ENCODE measurements around the gene ANKRD63. TPM values are rescaled to one million over a fixed set of nuclear protein-coding genes. Genes with fewer than 3 reads are reported as not detected.

Gene ANKRD63
- total and polyA plus RNA-seq, 2 of the 13 experiments (the other 11 are each of a cell fraction or from before 2014, with no cell fraction given), result not detected

GRCh38 chr15:40323239-40323952 is 40.5 kb upstream of the ANKRD63 start, which contains the start of gene INAFM2 (continued):
- no peak for TF ChIP-seq ZSCAN21 (CRISPR knock-in tag; IDR thresholded peaks at IDR 0.05; ENCODE audit: borderline replicate concordance)
- no peak for TF ChIP-seq BCLAF1 (IDR thresholded peaks at IDR 0.05)
- TF ChIP-seq ZNF609 (CRISPR knock-in tag; IDR thresholded peaks at IDR 0.05; ENCODE audit: borderline replicate concordance), result no peak
- TF ChIP-seq NONO (IDR thresholded peaks at IDR 0.05), result no peak
- TF ChIP-seq NONO (CRISPR knock-in tag; conservative IDR thresholded peaks at IDR 0.05), result 0 out of 2 replicates have a peak, but pooled peaks have one; percentile 32
- peak; percentile 97 for TF ChIP-seq UBTF (CRISPR knock-in tag; IDR thresholded peaks at IDR 0.05)
- no peak for TF ChIP-seq POLR2AphosphoS5 (IDR thresholded peaks at IDR 0.05; ENCODE audit: low read depth, low read length)
- TF ChIP-seq ATF7-NPFF (CRISPR knock-in tag; IDR thresholded peaks at IDR 0.05; ENCODE audit: low read depth), result 0 out of 2 replicates have a peak, but pooled peaks have one; percentile 21
- TF ChIP-seq ATF1 (CRISPR knock-in tag; IDR thresholded peaks at IDR 0.05), result no peak
- no peak for TF ChIP-seq FOXK2 (IDR thresholded peaks at IDR 0.05)
- no peak for TF ChIP-seq ZNF326 (CRISPR knock-in tag; IDR thresholded peaks at IDR 0.05; ENCODE audit: borderline replicate concordance)
- TF ChIP-seq SCMH1 (CRISPR knock-in tag; IDR thresholded peaks at IDR 0.05; ENCODE audit: borderline replicate concordance), result no peak
- no peak for TF ChIP-seq ZNF597 (CRISPR knock-in tag; IDR thresholded peaks at IDR 0.05)
- TF ChIP-seq HNRNPLL (IDR thresholded peaks at IDR 0.05; ENCODE audit: low read depth, low read length, poor library complexity, severe bottlenecking), result peak; percentile 67
- no peak for TF ChIP-seq KLF13 (CRISPR knock-in tag; IDR thresholded peaks at IDR 0.05)
